ENCODE results near the gene ASXL1. TPM values are rescaled to one million over a fixed set of nuclear protein-coding genes. Genes with fewer than 3 reads are reported as not detected.
A peak's percentile ranks its signal among the peaks of the same experiment; 100 is the strongest.

The ASXL1 gene
- total RNA-seq, 6 experiments from 2014 or later, result 49.0 to 62.4 (median 54.4) TPM

GRCh38 chr20:32364554-32365208 lies 6.5 kb downstream of the ASXL1 start:
- TF ChIP-seq CTCF (IDR thresholded peaks at IDR 0.05), result no peak
- H3K4me3 Mint-ChIP-seq, result no peak overlapping the region
- DNase-seq, result no peak
- no peaks in the 10 kb centered on the region for H3K27me3 Mint-ChIP-seq (ENCODE audit: insufficient read depth)
- H3K36me3 Mint-ChIP-seq (ENCODE audit: low read depth), result peaks cover 14% of the 10 kb centered on the region
- H3K9me3 Mint-ChIP-seq, result no peaks in the 10 kb centered on the region
- H3K4me1 Mint-ChIP-seq (ENCODE audit: low read depth), result peaks cover 80% of the 10 kb centered on the region
- peak overlapping the region; percentile 4; the same call in 1 of the 2 replicates for H3K27ac Mint-ChIP-seq

GRCh38 chr20:32365564-32365963 lies 7.4 kb downstream of the ASXL1 start:
- peaks cover 5% of the 10 kb centered on the region for H3K36me3 Mint-ChIP-seq (ENCODE audit: low read depth)
- H3K27me3 Mint-ChIP-seq (ENCODE audit: insufficient read depth), result no peaks in the 10 kb centered on the region
- peaks cover 71% of the 10 kb centered on the region for H3K4me1 Mint-ChIP-seq (ENCODE audit: low read depth)
- DNase-seq, result no peak
- no peaks in the 10 kb centered on the region for H3K9me3 Mint-ChIP-seq
- H3K4me3 Mint-ChIP-seq, result no peak overlapping the region
- H3K27ac Mint-ChIP-seq, result no peak overlapping the region
- no peak for TF ChIP-seq CTCF (IDR thresholded peaks at IDR 0.05)

GRCh38 chr20:32366380-32366779 lies 8.2 kb downstream of the ASXL1 start:
- no peak for TF ChIP-seq CTCF (IDR thresholded peaks at IDR 0.05)
- peaks cover 68% of the 10 kb centered on the region for H3K4me1 Mint-ChIP-seq (ENCODE audit: low read depth)
- H3K27ac Mint-ChIP-seq, result no peak overlapping the region
- no peaks in the 10 kb centered on the region; the same call in 1 of the 2 replicates for H3K27me3 Mint-ChIP-seq (ENCODE audit: insufficient read depth)
- no peak overlapping the region for H3K4me3 Mint-ChIP-seq
- peaks cover 3% of the 10 kb centered on the region; the same call in 1 of the 2 replicates for H3K36me3 Mint-ChIP-seq (ENCODE audit: low read depth)
- DNase-seq, result no peak
- H3K9me3 Mint-ChIP-seq, result no peaks in the 10 kb centered on the region

- peaks cover 50% of the 10 kb centered on the region for H3K4me1 Mint-ChIP-seq (ENCODE audit: low read depth)
- no peak for TF ChIP-seq CTCF (IDR thresholded peaks at IDR 0.05)
- no peaks in the 10 kb centered on the region; the same call in 1 of the 2 replicates for H3K27me3 Mint-ChIP-seq (ENCODE audit: insufficient read depth)
- peaks cover 3% of the 10 kb centered on the region; the same call in 1 of the 2 replicates for H3K36me3 Mint-ChIP-seq (ENCODE audit: low read depth)
- H3K27ac Mint-ChIP-seq, result no peak overlapping the region
- H3K4me3 Mint-ChIP-seq, result no peak overlapping the region
- H3K9me3 Mint-ChIP-seq, result no peaks in the 10 kb centered on the region
- DNase-seq, result no peak
Measured at GRCh38 chr20:32368323-32368722, 10.2 kb downstream of the ASXL1 start.

- Mint-ChIP-seq H3K27me3 (ENCODE audit: insufficient read depth) (no peaks in the 10 kb centered on the region; the same call in 1 of the 2 replicates), H3K4me3 (no peak overlapping the region), H3K9me3 (no peaks in the 10 kb centered on the region), H3K36me3 (ENCODE audit: low read depth) (peaks cover 3% of the 10 kb centered on the region; the same call in 1 of the 2 replicates), H3K4me1 (ENCODE audit: low read depth) (peaks cover 44% of the 10 kb centered on the region), H3K27ac (no peak overlapping the region)
- no peak for TF ChIP-seq CTCF (IDR thresholded peaks at IDR 0.05)
- no peak for DNase-seq
Measured at GRCh38 chr20:32368925-32369324, 10.8 kb downstream of the ASXL1 start.
